Neural progenitor cell (in vitro differentiated cells): ENCODE measurements around the gene SMARCE1. TPM values are rescaled to one million over a fixed set of nuclear protein-coding genes. Genes with fewer than 3 reads are reported as not detected.

Source experiments
- DNase-seq: peaks from one replicate; pipeline ENCODE4 v3.0.0-alpha.2; 2016; ENCODE audit warnings: low spot score
- H2AFZ ChIP-seq: fragments of 200-600 bp; sonication (generic); replicated peaks from 2 replicates; pipeline ENCODE4 v1.6.1; 2016; ENCODE audit warnings: antibody characterized with exemption
- H3F3A ChIP-seq: fragments of 200-600 bp; sonication (generic); 2 replicates; pipeline ENCODE4 v1.6.1; 2016; ENCODE audit warnings: antibody characterized with exemption, low read depth
- H3K27ac ChIP-seq: fragments of 200-600 bp; sonication (generic); 2 replicates; pipeline ENCODE4 v1.5.1; 2016; ENCODE audit warnings: mild to moderate bottlenecking
- H3K27me3 ChIP-seq: fragments of 200-600 bp; sonication (generic); 2 replicates; pipeline ENCODE4 v1.6.1; 2016; ENCODE audit warnings: mild to moderate bottlenecking, moderate library complexity
- H3K36me3 ChIP-seq: fragments of 200-600 bp; sonication (generic); 2 replicates; pipeline ENCODE4 v1.5.1; 2016
- H3K4me1 ChIP-seq: fragments of 200-600 bp; sonication (generic); 2 replicates; pipeline ENCODE4 v1.6.1; 2016; ENCODE audit warnings: mixed run types
- H3K4me2 ChIP-seq: fragments of 200-600 bp; sonication (generic); 2 replicates; pipeline ENCODE4 v1.6.1; 2016
- H3K4me3 ChIP-seq: fragments of 200-600 bp; sonication (generic); 2 replicates; pipeline ENCODE4 v1.5.1; 2016
- H3K79me2 ChIP-seq: fragments of 200-600 bp; sonication (generic); 2 replicates; pipeline ENCODE4 v1.6.1; 2016; ENCODE audit warnings: low read depth
- H3K9ac ChIP-seq: fragments of 200-600 bp; sonication (generic); 2 replicates; pipeline ENCODE4 v1.6.1; 2016
- H3K9me3 ChIP-seq: fragments of 200-600 bp; sonication (generic); 2 replicates; pipeline ENCODE4 v1.5.1; 2016; ENCODE audit warnings: low read depth
- H4K20me1 ChIP-seq: fragments of 200-600 bp; sonication (generic); 2 replicates; pipeline ENCODE4 v1.6.1; 2016; ENCODE audit warnings: low read depth
- H3K27ac Mint-ChIP-seq: 3 replicates; pipeline ENCODE4 v1.8.0; 2021; ENCODE audit warnings: mixed read lengths
- H3K27me3 Mint-ChIP-seq: 2 replicates; pipeline ENCODE4 v1.8.0; 2022; ENCODE audit warnings: low read depth, mild to moderate bottlenecking, inconsistent platforms, moderate library complexity, mixed read lengths; ENCODE audit not compliant: insufficient read depth
- H3K36me3 Mint-ChIP-seq: 3 replicates; pipeline ENCODE4 v1.8.0; 2021; ENCODE audit warnings: mixed read lengths
- H3K4me1 Mint-ChIP-seq: 3 replicates; pipeline ENCODE4 v1.8.0; 2021; ENCODE audit warnings: mixed read lengths
- H3K4me3 Mint-ChIP-seq: 3 replicates; pipeline ENCODE4 v1.8.0; 2021; ENCODE audit warnings: mild to moderate bottlenecking, moderate library complexity, mixed read lengths
- H3K9me3 Mint-ChIP-seq: 3 replicates; pipeline ENCODE4 v1.8.0; 2020; ENCODE audit warnings: mixed read lengths
- EZH2 ChIP-seq: fragments of 200-600 bp; sonication (generic); IDR thresholded peaks from 2 replicates; pipeline ENCODE4 v1.6.1; 2017; ENCODE audit warnings: antibody characterized with exemption, mild to moderate bottlenecking, moderate library complexity
- EZH2phosphoT487 ChIP-seq: fragments of 200-600 bp; sonication (generic); IDR thresholded peaks from 2 replicates; pipeline ENCODE4 v1.6.1; 2017; ENCODE audit warnings: antibody characterized with exemption
- total RNA-seq: library from RNA; depleted of rRNA; stranded (reverse); fragments of >200 nt; gene quantifications from 2 replicates; pipeline ENCODE4 v1.2.3, GENCODE V29; 2015; ENCODE audit warnings: low replicate concordance
- TF ChIP-seq, protein P1 (sequence below): fragments of 200-600 bp; sonication (generic); IDR thresholded peaks from 2 replicates; pipeline ENCODE4 v1.5.1; 2017; ENCODE audit warnings: antibody characterized with exemption, mild to moderate bottlenecking

The SMARCE1 gene
- total RNA-seq, 1 donor from 2014 or later, result 237 TPM

DNA sequence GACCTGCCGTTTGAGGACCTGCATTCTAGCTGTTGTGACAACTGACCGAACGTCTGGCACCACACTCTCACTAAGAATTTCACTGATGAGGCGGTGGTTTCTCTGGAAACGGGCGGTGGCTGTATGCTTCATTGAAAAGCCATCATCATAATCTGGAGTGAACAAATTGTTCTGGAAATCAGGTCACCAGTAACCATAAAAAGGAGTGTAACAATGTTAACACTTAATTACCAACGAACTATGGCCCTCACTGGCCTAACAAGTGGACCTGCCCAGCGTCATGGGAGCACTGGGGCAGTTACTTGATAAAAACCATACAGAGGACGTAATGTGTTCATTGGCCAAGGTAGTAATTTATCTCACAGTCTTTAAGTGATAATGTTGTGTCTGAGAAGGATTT is 15.4 kb downstream of the SMARCE1 start:
- H3K36me3 ChIP-seq, result peaks cover 75% of the 10 kb centered on the region
- no peaks in the 10 kb centered on the region for H3K27me3 Mint-ChIP-seq
- H3K9me3 Mint-ChIP-seq, result no peaks in the 10 kb centered on the region

DNA sequence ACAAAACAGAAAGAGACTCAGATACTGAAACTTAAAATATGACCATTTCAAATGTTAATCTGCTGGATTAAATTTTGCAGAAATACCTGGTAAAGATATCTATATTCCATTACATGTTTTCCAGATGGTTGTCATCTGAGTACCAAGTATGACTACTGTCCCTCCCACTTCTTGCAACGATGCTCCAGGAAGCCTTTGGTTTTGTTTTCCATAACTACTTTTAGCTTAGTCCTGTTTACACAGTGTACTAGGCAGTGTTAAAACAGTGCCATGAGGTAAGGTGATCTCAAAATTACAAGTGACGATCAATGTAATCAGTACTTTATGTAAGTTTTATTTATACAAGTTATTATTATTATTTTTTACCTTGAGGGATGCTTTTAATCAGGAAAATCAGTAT is 17.8 kb downstream of the SMARCE1 start:
- H3K9ac ChIP-seq, result no peak overlapping the region
- no peak overlapping the region for H2AFZ ChIP-seq
- peaks cover 21% of the 10 kb centered on the region for H3F3A ChIP-seq
- no peaks in the 10 kb centered on the region for H3K9me3 ChIP-seq
- no peaks in the 10 kb centered on the region for H3K27me3 Mint-ChIP-seq
- H3K4me2 ChIP-seq, result no peak overlapping the region
- no peak overlapping the region for H3K27ac Mint-ChIP-seq
- H3K27ac ChIP-seq, result no peak overlapping the region
- H3K4me3 ChIP-seq, result no peak overlapping the region
- H3K4me3 Mint-ChIP-seq, result no peak overlapping the region
- no peaks in the 10 kb centered on the region for H3K4me1 Mint-ChIP-seq
- no peaks in the 10 kb centered on the region for H3K27me3 ChIP-seq
- TF ChIP-seq EZH2 (no peak), EZH2phosphoT487 (no peak)
- TF ChIP-seq, protein P1, sequence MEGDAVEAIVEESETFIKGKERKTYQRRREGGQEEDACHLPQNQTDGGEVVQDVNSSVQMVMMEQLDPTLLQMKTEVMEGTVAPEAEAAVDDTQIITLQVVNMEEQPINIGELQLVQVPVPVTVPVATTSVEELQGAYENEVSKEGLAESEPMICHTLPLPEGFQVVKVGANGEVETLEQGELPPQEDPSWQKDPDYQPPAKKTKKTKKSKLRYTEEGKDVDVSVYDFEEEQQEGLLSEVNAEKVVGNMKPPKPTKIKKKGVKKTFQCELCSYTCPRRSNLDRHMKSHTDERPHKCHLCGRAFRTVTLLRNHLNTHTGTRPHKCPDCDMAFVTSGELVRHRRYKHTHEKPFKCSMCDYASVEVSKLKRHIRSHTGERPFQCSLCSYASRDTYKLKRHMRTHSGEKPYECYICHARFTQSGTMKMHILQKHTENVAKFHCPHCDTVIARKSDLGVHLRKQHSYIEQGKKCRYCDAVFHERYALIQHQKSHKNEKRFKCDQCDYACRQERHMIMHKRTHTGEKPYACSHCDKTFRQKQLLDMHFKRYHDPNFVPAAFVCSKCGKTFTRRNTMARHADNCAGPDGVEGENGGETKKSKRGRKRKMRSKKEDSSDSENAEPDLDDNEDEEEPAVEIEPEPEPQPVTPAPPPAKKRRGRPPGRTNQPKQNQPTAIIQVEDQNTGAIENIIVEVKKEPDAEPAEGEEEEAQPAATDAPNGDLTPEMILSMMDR, result no peak
- H3K36me3 ChIP-seq, result peaks cover 54% of the 10 kb centered on the region
- no peaks in the 10 kb centered on the region for H3K9me3 Mint-ChIP-seq
- DNase-seq, result no peak
- peaks cover 6% of the 10 kb centered on the region for H4K20me1 ChIP-seq
- no peaks in the 10 kb centered on the region for H3K79me2 ChIP-seq
- no peaks in the 10 kb centered on the region for H3K4me1 ChIP-seq
- H3K36me3 Mint-ChIP-seq, result peaks cover 14% of the 10 kb centered on the region

More for the DNA sequence above, 15.4 kb downstream of the SMARCE1 start:
- Mint-ChIP-seq H3K36me3 (peaks cover 24% of the 10 kb centered on the region), H3K4me1 (no peaks in the 10 kb centered on the region), H3K27ac (no peak overlapping the region), H3K4me3 (no peak overlapping the region)
- TF ChIP-seq EZH2phosphoT487, result no peak
- TF ChIP-seq, protein P1, result no peak
- TF ChIP-seq EZH2, result no peak
- Histone ChIP-seq H4K20me1 (peaks cover 4% of the 10 kb centered on the region), H3K27ac (no peak overlapping the region), H3K4me2 (no peak overlapping the region), H3F3A (peaks cover 12% of the 10 kb centered on the region), H3K4me3 (no peak overlapping the region), H3K27me3 (no peaks in the 10 kb centered on the region), H3K9me3 (no peaks in the 10 kb centered on the region), H3K79me2 (no peaks in the 10 kb centered on the region), H3K9ac (no peak overlapping the region), H3K4me1 (no peaks in the 10 kb centered on the region), H2AFZ (no peak overlapping the region)
- DNase-seq, result no peak

GRCh38 chr17:40625311-40625710 is 22.3 kb downstream of the SMARCE1 start:
- Histone ChIP-seq H3K36me3 (peaks cover 21% of the 10 kb centered on the region), H3K9me3 (no peaks in the 10 kb centered on the region), H4K20me1 (peaks cover 6% of the 10 kb centered on the region), H3K27me3 (no peaks in the 10 kb centered on the region), H3K9ac (no peak overlapping the region), H3K4me1 (no peaks in the 10 kb centered on the region), H3K4me3 (no peak overlapping the region), H2AFZ (no peak overlapping the region), H3F3A (peaks cover 21% of the 10 kb centered on the region), H3K27ac (no peak overlapping the region), H3K79me2 (no peaks in the 10 kb centered on the region), H3K4me2 (no peak overlapping the region)
- no peak for DNase-seq
- H3K36me3 Mint-ChIP-seq, result no peaks in the 10 kb centered on the region
- no peaks in the 10 kb centered on the region for H3K4me1 Mint-ChIP-seq
- H3K27me3 Mint-ChIP-seq, result no peaks in the 10 kb centered on the region
- H3K4me3 Mint-ChIP-seq, result no peak overlapping the region
- H3K9me3 Mint-ChIP-seq, result no peaks in the 10 kb centered on the region
- H3K27ac Mint-ChIP-seq, result no peak overlapping the region
- TF ChIP-seq EZH2phosphoT487 (no peak), EZH2 (no peak)
- TF ChIP-seq, protein P1, result no peak
